Hematopoietic multipotent progenitor cell treated with erythropoietin and hydrocortisone succinate and interleukin-3 and kit ligand, for 4 days (in vitro differentiated cells): ENCODE measurements around the gene MUC4.
"Not testable (repeated sequence)": the region's sequence is repeated elsewhere in the genome, so short reads cannot be mapped to it uniquely, and the experiment has no call there.

ENCODE experiments used
- DNase-seq: peaks from one replicate; pipeline ENCODE4 v3.0.0-alpha.2; 2015

Gene MUC4

DNA sequence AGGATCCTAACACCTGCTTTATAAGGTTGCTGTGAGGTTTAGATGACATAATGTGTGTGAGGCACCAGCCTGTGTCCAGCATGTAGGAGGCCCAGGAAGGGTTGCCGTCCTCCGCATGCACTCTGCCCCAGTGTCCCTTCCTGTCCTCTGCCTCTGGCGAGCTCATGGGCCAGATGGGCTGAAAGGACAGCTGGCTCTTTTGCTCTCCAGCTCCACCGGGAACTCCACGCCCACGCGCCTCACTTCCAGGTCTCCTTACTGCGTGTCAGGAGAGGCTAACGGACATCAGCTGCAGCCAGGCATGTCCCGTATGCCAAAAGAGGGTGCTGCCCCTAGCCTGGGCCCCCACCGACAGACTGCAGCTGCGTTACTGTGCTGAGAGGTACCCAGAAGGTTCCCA, 78.8 kb downstream of the MUC4 start:
- no peak for DNase-seq

DNA sequence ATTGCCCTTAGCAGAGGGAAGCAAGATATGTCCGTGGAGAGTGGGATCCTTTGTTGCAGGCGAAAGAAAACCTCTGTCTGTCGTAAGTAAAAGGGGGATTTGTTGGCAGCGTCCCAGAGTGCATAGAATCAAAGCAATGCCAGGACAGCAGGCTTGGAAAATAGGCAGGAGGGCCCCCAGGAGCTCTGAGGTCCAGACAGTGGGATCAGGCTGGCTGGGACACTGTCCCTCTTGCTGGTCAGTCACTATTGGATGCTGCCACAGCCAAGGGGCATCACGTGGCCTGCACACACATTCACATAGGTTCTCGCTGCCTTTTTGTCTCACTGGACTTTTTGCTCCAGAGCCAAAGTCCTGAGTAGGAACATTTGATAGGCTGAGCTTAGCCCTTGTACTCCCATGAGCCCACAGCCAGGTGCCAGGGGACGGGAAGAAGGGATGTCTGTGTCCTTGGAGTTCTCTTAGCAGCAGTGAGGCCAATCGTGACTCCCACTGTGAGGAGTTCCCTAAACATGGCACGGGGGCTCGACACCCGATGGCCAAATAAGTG, 80.3 kb downstream of the MUC4 start:
- no peak for DNase-seq

DNA sequence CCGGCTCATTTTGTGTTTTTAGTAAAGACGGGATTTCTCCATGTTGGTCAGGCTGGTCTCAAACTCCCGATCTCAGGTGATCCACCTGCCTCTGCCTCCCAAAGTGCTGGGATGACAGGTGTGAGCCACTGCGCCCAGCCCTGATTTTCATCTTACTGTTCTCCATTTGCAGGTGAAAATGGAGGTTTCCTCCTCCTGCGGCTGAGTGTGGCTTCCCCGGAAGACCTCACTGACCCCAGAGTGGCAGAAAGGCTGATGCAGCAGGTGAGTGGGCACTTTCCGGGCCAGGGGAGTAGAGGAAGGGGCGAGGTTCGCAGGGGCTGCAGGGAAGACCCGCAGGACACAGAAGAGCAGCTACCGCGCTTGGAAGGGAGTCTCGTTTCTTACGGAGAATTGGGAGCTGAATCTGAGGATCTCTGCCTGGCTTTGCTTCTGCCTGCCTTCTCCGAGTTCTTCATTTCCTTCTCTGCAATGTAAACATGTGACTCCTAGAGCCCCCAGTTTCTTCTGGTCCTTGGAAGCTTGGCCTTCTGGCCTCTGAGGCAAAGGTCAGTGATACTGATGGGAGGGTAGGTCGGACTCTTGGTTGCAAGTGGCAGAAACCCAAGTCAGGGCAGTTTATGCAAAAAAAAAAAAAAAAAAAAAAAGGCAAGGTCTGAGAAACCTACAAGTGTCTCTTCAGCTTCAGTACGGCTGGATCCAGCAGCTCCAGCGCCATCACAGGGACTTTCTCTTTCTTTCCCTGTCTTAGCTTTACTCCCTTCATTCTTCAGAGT, 82.1 kb downstream of the MUC4 start:
- no peak for DNase-seq

DNA sequence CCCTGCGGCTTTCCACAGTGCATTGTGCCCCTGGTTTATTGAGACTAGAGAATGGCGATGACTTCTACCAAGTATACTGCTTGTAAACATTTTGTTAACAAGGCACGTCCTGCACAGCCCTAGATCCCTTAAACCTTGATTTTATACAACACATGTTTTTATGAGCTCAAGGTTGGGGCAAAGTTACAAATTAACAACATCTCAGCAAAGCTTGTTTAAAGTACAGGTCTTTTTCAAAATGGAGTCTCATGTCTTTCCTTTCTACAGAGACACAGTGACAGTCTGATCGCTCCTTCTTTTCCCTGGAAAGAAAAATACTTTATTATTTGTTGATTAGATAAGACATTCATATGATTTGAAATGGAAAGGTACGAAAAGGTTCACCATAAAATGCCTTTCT, 82.9 kb downstream of the MUC4 start:
- DNase-seq = not testable (repeated sequence)

DNA sequence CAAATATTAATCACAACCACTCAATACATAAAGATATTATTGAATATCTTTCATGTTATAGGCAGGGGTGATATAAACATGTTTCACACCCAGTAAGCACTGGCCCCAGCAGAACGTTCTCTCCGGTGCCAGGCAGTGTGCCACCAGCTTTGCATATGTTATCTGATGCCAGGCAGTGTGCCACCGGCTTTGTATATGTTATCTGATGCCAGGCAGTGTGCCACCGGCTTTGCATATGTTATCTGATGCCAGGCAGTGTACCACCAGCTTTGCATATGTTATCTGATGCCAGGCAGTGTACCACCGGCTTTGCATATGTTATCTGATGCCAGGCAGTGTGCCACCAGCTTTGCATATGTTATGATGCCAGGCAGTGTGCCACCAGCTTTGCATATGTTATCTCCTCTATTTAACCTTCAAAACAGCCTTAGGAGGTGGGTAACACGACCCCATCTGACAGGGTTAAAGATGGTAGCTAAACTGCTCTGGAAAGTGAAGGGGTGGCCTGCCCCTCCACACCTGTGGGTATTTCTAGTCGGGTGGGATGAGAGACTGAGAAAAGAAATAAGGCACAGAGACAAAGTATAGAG, 84.0 kb downstream of the MUC4 start:
- peak; percentile 61 for DNase-seq

DNA sequence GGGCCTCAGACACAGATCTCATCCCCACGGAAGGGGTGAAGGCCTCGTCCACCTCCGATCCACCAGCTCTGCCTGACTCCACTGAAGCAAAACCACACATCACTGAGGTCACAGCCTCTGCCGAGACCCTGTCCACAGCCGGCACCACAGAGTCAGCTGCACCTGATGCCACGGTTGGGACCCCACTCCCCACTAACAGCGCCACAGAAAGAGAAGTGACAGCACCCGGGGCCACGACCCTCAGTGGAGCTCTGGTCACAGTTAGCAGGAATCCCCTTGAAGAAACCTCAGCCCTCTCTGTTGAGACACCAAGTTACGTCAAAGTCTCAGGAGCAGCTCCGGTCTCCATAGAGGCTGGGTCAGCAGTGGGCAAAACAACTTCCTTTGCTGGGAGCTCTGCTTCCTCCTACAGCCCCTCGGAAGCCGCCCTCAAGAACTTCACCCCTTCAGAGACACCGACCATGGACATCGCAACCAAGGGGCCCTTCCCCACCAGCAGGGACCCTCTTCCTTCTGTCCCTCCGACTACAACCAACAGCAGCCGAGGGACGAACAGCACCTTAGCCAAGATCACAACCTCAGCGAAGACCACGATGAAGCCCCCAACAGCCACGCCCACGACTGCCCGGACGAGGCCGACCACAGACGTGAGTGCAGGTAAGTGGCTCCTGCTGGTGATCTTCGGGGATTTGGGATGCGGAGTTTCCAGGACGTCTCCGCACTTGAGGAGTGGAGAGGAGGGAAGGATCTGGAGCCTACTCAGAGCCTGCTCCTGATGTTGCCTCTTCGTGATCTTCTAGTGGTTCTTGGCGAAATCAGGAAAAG, 85.6 kb downstream of the MUC4 start:
- DNase-seq = not testable (repeated sequence)

DNA sequence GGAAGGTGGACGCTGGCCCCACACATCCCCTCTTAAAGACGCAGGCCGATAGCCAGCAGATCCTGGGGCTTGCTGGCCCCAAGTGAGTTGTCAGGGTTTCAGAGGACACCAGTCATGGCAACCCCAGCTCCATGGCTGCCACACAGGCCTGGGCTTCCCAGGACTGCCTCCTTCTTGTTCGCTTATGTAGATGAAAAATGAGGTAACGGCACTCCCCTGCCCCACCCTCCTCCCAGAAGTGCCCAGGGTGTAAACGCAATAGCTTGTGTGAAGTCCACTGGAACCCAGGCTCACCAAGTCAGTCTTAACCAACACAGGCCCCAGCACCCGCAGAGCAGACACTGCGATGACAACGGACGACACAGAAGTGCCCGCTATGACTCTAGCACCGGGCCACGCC, 87.4 kb downstream of the MUC4 start:
- not testable (repeated sequence) for DNase-seq

DNA sequence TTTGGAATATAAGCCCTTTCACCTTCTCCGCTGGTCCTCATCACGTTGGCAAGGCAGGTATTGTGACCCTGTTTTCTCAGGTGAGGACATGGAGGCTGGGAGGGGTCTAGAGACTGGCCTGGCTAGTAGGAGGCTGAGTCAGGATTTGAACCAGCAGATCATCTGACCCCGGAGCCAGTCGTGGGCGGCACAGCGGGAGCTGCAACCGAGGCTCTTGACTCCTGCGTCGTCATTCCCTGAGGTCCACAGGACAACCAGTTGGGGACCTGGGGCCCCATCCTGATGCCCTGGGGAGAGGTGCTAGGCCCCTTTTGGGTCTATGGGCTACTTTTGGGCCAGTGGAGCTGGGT, 88.8 kb downstream of the MUC4 start:
- not testable (repeated sequence) for DNase-seq

DNA sequence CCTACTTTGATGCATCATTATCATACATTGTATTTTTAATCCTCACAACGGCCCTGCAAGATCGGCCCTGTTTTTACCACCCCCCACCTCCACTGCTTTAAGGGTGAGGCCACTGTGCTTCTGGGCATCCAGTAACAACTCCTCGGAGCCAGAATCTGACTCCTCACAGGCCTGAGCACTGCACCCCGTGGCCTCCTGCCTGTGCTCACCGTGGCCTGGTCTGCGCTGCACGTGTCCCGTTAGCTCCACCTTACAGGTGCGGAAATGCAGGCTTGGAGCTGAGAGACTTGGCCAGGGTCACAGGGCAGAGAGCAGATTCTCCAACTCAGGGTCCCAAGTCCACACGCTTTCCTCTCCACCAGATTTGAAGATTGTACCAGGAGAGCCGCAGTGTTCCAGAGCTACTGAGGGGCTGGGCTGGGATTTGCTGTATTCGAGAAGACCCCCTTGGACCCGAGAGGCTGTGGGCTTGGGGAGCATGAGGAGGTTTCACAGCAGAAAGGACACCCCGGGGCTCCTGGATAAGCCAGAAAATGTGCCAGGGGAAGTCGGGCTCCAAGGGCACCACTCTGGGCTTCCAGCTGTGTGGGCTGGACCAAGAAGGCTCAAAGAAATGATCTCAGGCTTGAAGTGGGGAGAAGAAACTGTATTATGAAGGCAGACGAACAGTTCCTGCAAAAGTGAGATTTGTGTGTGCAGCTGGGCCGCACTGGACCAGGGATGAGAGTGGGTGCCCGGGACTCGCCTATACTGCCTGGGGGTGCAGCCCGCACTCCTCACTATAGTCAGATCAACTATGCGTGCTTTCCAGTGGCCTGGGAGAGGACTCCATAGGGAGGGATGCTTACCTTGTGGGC, 89.4 kb downstream of the MUC4 start:
- DNase-seq = not testable (repeated sequence)

DNA sequence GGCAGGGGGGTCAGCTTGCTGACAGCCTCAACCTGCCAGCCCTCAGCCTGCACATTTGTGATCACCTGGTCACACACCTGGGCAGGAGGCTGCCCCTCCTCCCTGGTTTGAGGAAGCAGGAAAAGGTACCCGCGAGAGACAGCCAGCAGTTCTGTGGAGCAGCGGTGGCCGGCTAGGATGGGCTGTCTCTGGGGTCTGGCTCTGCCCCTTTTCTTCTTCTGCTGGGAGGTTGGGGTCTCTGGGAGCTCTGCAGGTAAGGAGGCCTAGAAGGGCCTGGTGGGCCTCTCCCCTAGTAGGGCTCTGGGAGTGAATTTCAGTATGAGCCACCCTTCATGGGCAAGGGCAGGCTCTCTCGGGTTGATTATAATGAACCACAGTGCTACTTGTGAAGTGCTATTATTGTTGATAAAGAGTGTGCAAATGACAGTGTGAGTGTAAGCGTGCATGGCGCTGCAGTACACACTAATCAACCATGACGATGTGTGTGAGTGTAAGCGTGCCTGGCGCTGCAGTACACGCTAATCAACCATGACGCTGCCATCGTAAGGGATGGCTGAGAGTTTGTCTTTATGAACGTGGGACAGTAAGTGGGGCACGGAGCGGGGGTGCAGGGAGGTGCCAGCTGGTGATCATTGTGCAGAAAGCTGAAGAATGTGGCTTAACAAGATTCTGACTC, 90.8 kb downstream of the MUC4 start, which contains the start of gene MUC20:
Gene MUC20, plus strand, starts transcription at position 148 of the 676 bp plus-strand sequence. Its CDS starts 30 bp downstream, at position 178.
- DNase-seq = not testable (repeated sequence)

DNA sequence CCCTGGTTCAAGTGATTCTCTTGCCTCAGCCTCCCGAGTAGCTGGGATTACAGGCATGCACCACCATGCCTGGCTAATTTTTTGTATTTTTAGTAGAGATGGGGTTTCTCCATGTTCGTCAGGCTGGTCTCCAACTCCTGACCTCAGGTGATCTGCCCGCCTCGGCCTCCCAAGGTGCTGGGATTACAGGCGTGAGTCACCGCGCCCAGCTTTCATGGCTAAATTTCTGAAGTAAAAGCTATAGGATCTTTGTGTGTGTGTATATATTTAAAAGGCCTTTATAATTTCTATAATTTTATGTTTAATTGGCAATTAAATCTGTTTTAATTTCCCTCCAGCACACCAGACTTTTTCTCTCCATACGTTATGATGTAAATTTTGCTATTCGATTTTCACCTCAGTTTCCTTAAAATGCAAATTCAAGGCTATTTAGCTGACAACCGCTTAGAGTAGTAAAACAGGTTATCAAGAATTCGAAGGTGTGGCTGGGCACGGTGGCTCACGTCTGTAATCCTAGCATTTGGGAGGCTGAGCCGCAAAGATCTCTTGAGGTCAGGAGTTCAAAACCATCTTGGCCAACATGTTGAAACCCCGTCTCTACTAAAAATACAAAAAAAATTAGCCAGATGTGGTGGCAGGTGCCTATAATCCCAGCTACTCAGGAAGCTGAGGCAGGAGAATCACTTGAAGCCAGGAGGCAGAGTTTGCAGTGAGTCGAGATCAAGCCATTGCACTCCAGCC, 92.0 kb downstream of the MUC4 start:
- DNase-seq = not testable (repeated sequence)

DNA sequence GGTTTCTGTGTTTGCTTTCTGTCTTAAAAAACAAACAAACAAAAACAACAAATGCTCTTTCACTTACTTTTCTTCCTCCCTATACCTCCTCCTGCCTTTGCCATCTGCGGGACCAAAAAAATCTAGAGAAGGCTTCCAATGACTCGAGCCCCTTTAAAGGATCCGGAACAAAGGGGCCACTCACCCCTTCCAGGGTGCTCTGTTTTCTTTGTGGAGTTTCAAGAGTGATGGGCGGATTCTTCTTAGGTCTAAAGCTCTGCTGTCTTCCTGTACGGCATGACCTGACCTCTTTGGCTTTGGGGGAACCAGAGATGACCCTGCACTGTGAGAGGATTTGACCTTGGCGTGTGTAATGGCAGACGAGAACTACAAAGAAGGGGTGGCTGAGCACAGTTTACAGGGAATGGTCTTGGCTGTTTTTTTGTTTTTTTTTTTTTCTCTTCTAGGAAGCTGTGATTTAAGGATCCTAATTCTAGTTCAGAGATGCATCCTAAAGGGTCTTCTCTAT, 93.2 kb downstream of the MUC4 start:
- no peak for DNase-seq

DNA sequence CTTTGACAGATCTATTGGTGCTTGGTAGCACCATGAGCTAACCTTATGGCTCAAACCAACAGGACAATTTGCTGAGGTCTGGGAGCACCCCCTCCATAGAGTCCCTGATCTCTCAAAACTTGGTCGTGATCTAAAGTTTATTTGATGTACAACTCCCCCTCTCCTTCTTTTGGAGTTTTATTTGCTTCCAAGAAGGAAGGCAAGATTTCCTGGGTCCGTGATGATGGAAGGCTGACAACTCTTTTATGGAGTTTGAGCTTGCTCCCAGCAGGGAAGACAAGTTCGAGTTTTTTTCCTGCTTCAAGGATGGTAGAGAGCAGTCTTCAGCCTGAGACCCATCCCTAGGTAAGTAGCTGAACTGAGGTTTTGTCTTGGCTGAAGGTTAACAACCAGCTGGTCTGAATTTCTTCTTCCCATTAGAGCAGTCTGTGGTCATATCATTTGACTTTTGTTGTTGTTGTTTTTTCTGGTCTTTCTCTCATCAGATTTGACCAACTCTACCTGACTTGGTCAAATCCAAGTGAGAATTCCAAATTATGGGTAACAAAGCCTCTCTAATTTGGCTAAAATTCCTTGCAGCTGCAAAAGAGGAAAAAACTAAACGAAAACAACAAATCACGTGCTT, 93.8 kb downstream of the MUC4 start:
- DNase-seq = no peak

DNA sequence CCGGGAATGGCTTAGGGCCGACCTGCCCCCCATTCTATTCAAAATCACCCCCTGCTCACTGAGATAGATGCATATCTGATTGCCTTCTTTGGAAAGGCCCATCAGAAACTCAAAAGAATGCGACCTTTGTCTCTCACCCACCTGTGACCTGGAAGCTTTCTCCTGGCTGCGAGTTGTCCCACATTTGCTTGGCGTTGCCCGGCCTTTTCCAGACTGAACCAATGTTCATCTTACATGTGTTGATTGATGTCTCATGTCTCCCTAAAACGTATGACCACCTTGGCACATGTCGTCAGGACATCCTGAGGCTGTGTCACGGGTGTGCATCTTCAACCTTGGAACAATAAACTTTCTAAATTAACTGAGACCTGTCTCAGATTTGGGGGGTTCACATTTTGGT, 94.3 kb downstream of the MUC4 start:
- DNase-seq = no peak

DNA sequence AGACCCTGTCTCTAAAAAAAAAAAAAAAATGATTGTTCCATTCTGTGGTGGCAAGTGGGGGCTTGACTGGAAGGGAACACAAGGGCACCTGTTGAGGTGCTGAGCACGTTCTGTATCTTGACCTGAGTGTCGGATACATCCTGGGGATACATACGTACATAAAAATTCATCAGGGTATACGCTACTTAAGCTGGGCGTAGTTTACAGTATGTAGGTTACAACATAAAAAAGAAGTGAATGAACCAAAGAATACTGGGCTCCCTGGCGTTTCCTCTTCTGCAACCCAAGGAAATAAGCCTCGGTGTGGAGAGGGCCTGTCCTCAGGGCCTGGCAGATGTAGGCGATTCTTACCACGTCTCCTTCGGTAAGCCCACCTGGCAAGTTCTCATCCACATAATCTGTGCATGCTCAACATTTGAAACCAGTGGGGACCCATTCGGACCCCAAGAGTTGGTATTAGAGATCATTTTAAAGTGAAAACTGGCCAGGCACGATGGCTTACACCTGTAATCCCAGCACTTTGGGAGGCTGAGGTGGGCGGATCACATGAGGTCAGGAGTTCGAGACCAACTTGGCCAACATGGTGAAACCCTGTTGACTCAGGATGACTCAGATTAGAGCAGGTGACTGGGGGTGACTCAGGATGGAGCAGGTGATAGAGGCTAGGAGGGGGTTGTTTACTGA, 96.0 kb downstream of the MUC4 start:
- DNase-seq = no peak

DNA sequence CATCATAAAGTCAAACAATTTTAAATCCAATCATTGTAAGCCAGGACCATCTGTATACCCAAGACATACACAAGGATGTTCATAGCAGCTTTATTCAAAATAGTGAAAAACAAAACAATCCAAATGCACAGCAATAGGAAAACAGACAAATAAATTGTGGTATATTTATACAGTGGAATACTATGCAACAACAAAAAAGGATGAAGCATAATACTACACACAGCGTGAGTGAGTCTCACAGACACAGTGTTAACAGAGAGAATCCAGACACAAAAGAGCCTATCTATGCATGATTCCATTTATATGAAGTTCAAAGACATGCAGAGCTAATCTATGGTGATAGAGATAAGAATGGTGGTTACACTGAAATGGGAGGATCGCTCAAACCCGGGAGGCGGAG, 96.6 kb downstream of the MUC4 start:
- DNase-seq = peak; percentile 43

DNA sequence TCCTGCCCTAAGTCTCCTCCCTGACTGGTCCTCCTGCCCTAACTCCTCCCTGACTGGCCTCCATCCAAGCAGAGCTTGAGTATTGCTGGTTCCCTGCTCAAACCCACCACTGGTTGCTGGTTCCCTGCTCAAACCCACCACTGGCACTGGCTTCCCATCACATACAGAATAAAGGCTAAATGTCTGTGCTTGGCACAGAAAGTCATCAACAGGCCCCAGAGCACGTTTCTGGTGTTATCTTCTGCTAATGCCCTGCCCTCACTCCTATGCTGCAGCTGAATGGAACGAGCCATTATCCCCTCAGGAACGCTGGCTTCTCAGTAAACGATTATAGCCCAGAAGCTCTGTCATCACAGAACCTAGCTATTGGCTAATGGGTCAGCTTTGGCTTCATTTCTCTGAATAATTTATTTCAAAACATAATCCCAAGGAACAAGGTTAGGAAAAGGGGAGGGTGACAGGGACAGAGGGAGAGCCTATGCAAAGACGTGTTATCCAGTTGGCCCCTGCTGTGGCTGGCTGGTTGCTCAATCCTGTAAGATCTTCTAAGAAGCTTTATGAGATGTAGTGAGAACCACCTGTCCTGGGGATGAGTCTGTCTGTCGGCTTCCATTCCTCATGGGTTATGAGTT, 97.2 kb downstream of the MUC4 start:
- no peak for DNase-seq

DNA sequence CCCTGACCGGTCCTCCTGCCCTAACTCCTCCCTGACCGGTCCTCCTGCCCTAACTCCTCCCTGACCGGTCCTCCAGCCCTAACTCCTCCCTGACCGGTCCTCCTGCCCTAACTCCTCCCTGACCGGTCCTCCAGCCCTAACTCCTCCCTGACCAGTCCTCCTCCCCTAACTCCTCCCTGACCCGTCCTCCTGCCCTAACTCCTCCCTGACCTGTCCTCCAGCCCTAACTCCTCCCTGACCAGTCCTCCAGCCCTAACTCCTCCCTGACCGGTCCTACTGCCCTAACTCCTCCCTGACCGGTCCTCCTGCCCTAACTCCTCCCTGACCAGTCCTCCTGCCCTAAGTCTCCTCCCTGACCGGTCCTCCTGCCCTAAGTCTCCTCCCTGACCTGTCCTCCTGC, 98.6 kb downstream of the MUC4 start:
- DNase-seq = not testable (repeated sequence)

DNA sequence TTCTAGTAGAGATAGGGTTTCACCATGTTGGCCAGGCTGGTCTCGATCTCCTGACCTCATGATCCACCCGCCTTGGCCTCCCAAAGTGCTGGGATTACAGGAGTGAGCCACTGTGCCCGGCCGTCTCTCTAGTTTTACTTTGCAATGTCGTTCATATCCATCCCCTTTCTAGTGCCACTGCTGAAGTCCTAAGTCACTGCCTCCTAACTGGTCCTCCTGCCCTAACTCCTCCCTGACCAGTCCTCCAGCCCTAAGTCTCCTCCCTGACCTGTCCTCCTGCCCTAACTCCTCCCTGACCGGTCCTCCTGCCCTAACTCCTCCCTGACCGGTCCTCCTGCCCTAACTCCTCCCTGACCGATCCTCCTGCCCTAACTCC, 99.2 kb downstream of the MUC4 start:
- peak; percentile 47 for DNase-seq
